ENCODE measurements around the gene RRM1.
A peak's percentile ranks its signal among the peaks of the same experiment; 100 is the strongest.
"Not testable (repeated sequence)": the region's sequence is repeated elsewhere in the genome, so short reads cannot be mapped to it uniquely, and the experiment has no call there.

RRM1 gene

GRCh38 chr11:4094348-4095291 is at the start of gene RRM1:
Gene RRM1 (plus strand): TSS chr11:4094799. CDS start chr11:4095013, 214 bp downstream.
- DNase-seq: peak; percentile 91

- DNase-seq: no peak
Observed at GRCh38 chr11:4044976-4045646, 49.5 kb upstream of the RRM1 start.

GRCh38 chr11:4048340-4048739 is 46.3 kb upstream of the RRM1 start:
- no peak for DNase-seq

GRCh38 chr11:4049006-4049405 is 45.6 kb upstream of the RRM1 start:
- no peak for DNase-seq

GRCh38 chr11:4050138-4050537 is 44.5 kb upstream of the RRM1 start:
- DNase-seq: no peak

GRCh38 chr11:4053200-4053599 is 41.4 kb upstream of the RRM1 start:
- not testable (repeated sequence) for DNase-seq

- no peak for DNase-seq
Observed at GRCh38 chr11:4054643-4055042, 40.0 kb upstream of the RRM1 start.

GRCh38 chr11:4059424-4059823 is 35.2 kb upstream of the RRM1 start:
- DNase-seq: no peak

- DNase-seq: no peak
Observed at GRCh38 chr11:4060182-4060923, 34.2 kb upstream of the RRM1 start.

GRCh38 chr11:4061700-4062099 is 32.9 kb upstream of the RRM1 start:
- DNase-seq: no peak

- DNase-seq: no peak
Observed at GRCh38 chr11:4063348-4063747, 31.3 kb upstream of the RRM1 start.

GRCh38 chr11:4064278-4064955 is 30.2 kb upstream of the RRM1 start:
- no peak for DNase-seq

- no peak for DNase-seq
Observed at GRCh38 chr11:4065086-4065485, 29.5 kb upstream of the RRM1 start.

GRCh38 chr11:4065601-4066377 is 28.8 kb upstream of the RRM1 start:
- DNase-seq: no peak

- no peak for DNase-seq
Observed at GRCh38 chr11:4066910-4067309, 27.7 kb upstream of the RRM1 start.

GRCh38 chr11:4068962-4069361 is 25.6 kb upstream of the RRM1 start:
- no peak for DNase-seq

GRCh38 chr11:4071325-4071724 is 23.3 kb upstream of the RRM1 start:
- no peak for DNase-seq

GRCh38 chr11:4071914-4072313 is 22.7 kb upstream of the RRM1 start:
- no peak for DNase-seq

GRCh38 chr11:4072668-4073285 is 21.8 kb upstream of the RRM1 start:
- peak; percentile 5 for DNase-seq

GRCh38 chr11:4074266-4074665 is 20.3 kb upstream of the RRM1 start:
- no peak for DNase-seq

GRCh38 chr11:4076774-4077173 is 17.8 kb upstream of the RRM1 start:
- DNase-seq: no peak

GRCh38 chr11:4083198-4083597 is 11.4 kb upstream of the RRM1 start:
- DNase-seq: no peak

Data from stimulated activated naive CD4-positive, alpha-beta T cell treated with Interleukin-2 at 50 U/mL for 16 hours (primary cell).